AG10803 (cell line): Measurements from ENCODE around the gene IDUA.
"Not testable (repeated sequence)": the region's sequence is repeated elsewhere in the genome, so short reads cannot be mapped to it uniquely, and the experiment has no call there.

Experiments used
- DNase-seq: peaks from one replicate; pipeline ENCODE4 v3.0.0; 2010; ENCODE audit warnings: low read depth
- H3K4me3 ChIP-seq: 2 replicates; pipeline ENCODE4 v1.5.1; 2011; ENCODE audit warnings: mild to moderate bottlenecking, low read length, control low read depth
- CTCF ChIP-seq: conservative IDR thresholded peaks from 2 replicates; pipeline ENCODE4 v1.5.1; 2011; ENCODE audit warnings: mild to moderate bottlenecking, low read length, control low read depth, inconsistent platforms

IDUA gene

GRCh38 chr4:1050486-1051213 lies 63.8 kb downstream of the IDUA start:
- DNase-seq: no peak
- no peak overlapping the region for H3K4me3 ChIP-seq
- peak; percentile 24 for TF ChIP-seq CTCF

GRCh38 chr4:1051472-1051871 lies 64.6 kb downstream of the IDUA start:
- TF ChIP-seq CTCF: no peak
- peak; percentile 22 for DNase-seq
- H3K4me3 ChIP-seq: no peak overlapping the region

- DNase-seq: no peak
- no peak for TF ChIP-seq CTCF
- H3K4me3 ChIP-seq: no peak overlapping the region
These were observed 65.4 kb downstream of the IDUA start for GRCh38 chr4:1052231-1052671.

GRCh38 chr4:1053080-1053661 lies 66.3 kb downstream of the IDUA start:
- DNase-seq: peak; percentile 92
- peak overlapping the region; percentile 42 for H3K4me3 ChIP-seq
- no peak for TF ChIP-seq CTCF

- DNase-seq, H3K4me3 ChIP-seq: not testable (repeated sequence)
These were observed 67.0 kb downstream of the IDUA start for GRCh38 chr4:1053891-1054290.
